HG03159 (cell line): ENCODE data around the gene TRIM31.

Source experiments
- ATAC-seq: cut with Tn5 transposase; IDR thresholded peaks from one replicate; pipeline ENCODE4 v1.9.1; 2021; ENCODE audit warnings: mild to moderate bottlenecking, moderate library complexity; ENCODE audit not compliant: unreplicated experiment

Gene TRIM31

GRCh38 chr6:30087876-30088275, 25.0 kb downstream of the TRIM31 start:
- ATAC-seq = no peak

GRCh38 chr6:30077218-30077617, 35.7 kb downstream of the TRIM31 start:
- no peak for ATAC-seq

DNA sequence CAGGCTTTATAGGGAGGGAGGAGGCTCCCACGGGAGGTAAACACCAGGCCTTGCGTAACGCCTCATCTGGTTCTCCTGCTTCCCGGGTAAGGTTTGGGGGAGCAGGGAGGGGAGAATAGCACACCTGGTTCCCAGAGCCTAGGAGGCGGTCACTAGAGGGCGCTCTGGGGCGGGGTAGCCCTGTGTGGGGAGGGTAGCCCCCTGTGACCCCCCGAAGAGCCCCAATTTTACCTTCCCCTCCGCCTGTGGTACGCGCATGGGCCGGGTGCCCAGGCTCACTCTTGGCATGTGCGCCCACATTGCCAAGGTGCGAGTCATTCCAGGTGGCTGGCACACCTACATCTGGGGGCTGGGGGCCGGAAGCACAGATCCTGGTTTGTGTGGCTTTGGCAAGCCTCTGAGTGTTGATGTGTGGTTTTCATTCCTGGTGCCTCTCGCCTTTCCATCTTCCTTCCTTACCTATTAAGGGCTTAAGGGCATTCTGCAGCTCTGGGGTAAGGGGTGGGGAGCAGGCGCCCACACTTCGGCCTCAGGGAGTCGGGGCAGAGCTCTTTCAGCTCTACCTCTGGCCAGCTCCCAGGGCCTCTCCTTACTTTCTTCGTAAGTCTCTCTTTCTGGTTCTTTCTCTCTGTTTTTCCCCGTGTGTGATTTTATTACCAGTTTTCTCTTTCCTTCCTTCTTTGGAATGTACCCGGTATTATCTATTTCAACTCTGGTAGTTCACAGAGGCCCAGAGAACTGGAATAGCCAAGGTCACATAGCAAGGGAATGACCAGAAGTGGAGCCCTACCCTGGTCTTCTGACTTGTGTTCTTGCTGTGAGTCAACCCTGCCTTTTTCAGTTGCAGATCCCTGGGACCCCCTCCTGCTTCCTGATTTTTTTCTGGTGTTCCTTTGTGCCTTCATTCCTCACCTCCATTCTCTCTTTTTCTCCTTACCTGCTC, 36.8 kb downstream of the TRIM31 start:
- no peak for ATAC-seq

DNA sequence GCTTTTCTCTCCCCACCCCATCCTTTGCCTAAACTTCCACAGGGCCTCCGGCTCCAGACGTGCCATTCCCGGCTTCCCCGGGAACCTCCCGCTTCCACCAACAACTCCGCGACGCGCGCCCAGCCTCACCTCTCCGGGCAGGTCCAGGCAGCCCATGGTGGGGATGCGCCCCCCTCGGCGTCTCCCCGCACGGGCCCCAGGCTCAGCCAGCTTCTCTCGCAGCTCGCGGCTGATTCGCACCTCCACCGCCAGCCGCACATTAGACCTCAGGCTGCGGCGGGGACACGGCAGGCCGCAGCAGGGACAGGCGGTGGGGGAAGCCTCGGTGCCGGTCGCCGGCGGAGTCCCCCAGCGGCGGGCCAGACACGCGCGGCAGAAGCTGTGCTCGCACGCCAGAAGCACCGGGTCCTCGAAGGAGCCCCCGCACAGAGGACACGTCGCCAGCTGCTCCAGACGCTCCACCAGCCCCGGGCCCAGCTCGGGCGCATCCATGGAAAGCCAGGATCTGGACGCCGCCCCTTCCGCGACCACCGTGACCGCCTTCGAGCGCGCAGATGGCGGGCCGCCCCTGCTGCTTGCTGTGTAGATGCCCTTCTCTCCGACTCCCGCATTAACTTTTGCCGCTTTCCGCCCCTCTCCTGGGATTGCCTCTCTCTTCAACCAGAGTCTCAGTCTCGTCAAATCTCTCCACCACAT, 37.6 kb downstream of the TRIM31 start, which contains the start of gene RNF39:
TSS of gene RNF39 (minus strand) at position 676 of the 696 bp plus-strand sequence. CDS start at position 492, 184 bp downstream.
- ATAC-seq = no peak

DNA sequence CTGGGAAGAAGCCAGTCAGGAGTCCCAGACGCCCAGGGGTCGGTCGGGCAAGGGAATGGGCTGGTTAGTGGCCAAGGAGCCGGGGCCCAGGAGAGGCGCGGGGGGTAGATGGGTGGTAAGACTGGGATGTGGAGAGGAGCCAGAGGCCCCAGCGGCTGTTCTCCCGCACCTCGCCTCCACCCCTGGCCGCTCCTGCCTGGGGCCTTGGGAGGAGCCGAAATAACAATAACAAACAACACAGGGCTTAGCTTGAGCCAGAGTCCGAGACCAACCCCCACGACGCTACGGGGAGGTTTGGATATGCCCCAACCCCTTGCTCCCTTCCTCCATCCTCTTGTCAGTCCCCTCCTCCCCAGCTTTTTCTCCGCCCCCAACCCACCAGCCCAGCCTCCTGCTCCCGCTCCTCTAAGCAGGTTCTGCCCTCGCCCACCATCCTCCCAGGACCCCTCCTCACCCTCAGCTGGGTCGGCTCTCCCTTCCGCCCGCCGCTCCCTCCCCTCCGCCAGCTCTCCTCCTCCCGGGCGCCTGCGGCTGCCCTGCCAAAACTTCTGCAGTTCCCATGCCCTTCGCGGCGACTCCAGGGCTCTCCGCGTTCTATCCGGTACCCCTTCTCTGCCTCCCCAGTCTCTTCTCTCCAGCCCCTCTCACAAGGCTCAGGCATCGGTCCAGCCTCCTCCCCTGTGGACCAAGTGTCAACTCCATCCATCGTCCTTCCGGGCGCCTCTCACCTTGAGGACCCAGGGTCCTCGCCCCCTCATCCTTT, 38.4 kb downstream of the TRIM31 start:
- ATAC-seq = no peak

DNA sequence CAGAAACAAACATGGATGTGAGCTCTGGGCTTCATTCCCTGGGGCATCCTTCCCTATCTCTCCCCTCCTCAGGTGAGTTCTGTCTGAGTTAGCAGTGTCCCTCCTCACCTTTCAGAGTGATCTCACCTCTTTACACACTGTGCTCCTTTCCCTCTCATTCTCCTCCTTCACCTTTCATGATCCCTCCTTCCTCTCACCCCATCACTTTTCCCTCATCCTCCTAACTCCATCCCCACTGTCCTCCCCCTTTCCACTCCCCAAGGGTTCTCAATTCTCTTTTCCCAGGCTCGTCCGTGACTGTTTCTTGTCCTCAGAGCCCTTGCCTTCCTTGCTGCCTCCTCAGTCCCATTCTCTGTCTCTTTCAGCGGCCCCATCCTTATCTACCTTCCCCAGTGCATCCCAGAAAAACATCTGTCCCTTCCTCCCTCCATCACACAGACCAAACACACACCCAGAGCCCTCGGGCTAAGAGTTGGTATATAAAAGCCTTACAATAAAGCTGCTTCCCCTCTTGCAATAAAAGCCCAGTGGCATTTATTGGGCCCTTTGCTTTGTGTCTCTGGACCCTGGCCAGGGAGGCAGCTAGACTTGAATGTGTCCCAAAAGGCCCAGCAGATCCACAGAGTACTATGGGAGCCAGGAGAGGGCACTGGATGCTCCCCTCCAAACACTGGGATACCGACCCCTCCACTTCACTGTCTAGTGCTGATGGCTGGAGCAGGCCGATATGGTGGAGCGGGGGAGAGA, 39.2 kb downstream of the TRIM31 start:
- ATAC-seq = no peak

DNA sequence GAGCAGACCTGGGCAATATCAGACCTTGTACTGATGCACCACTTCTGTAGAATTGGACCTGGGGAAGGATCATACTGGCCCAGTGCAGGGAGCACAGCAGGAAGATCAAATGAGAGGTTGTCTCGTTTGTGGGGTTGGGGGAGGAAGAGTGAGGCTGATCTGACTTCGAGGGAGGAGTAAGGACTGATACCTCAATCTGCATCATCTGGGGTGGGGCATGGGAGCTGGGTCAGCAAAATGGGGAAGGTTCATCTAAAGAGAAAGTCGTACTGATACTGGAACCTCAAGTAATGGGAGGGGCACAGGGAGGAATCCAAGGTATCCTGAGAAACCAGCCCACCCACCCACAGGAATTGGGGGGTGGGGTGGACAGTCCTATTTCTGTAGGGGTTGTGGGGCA, 41.0 kb downstream of the TRIM31 start:
- no peak for ATAC-seq

DNA sequence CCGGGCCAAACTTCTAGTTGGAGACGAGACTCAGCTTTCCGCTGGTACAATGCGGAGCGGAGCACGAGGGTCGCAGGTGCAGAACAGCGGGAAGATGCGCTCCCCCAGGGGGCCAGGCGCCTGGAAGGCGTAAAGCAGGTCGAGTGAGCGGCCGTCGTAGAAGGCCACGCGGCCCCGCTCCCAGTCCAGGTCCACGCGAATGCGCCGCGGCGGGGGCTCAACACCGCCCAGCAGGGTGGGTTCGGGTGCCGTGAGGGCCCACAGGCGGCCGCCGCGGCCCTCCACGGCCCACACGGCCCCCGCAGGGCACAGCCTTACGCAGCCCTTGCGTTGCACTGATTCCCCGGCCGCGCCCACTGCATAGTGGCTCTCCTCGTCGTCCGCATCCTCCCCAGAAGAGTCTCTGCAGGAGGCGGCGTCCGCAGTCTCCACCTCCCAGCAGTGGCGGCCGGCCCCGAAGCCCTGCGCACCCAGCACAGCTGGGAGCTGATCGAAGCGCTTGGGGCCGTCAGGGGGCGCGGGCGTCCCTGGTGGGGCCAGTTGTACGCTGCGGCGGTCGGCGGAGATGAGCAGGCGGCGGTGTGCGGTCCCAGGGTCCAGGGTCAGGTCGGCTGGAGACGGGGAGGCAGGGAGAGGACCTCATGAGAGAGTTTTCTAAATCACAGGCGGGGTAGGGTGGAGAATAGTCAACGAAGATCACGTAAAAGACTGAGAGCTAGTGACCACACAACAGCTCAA, 41.6 kb downstream of the TRIM31 start:
- ATAC-seq = no peak

GRCh38 chr6:30067460-30068139, 45.3 kb downstream of the TRIM31 start:
- no peak for ATAC-seq

DNA sequence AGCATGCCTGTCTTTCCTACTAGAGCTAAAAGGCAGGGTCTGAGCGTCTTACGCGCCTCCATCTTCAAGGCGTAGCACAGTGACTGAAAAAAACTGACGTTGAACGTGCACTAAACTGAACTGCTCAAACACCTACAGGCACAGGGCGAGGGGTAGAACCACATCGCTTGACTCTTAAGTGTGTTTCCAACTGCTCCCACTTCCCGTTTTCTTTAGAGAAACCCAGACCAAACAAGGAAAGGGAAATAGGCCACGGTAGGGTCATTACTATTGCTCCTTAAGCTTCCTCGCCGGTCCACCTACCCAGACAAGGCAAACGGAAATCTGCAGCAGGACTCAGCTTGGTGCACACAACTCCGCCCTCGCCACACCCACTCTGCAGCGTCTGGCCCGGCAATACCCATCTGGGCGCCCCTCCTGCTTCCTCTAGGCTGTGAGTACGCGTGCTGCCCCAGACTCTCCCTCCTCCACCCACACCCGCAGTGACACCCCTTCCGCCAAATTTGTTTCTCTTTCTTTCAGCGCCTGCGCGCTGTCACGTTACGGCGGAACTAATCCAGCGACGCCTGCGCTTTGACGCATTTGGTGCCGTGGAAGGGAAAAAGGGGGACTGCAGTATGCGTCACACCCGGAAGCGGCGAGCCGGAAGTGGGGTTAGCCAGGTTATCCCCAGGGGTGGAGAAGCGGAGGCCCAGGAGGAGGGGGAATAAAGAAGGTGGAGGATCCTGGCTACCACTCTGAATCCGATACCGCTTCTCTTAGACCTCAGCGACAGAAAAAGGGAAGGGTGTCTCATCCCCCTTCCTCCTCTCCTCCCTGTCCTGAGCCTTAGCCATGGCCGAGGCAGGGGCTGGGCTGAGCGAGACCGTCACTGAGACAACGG, 46.1 kb downstream of the TRIM31 start, which contains the start of gene PPP1R11:
TSS of gene PPP1R11 (plus strand) at position 622 of the 883 bp plus-strand sequence. CDS start at position 835, 213 bp downstream.
- peak; percentile 94 for ATAC-seq

GRCh38 chr6:30066082-30066481, 46.8 kb downstream of the TRIM31 start:
- ATAC-seq = no peak

GRCh38 chr6:30063315-30063714, 49.6 kb downstream of the TRIM31 start:
- no peak for ATAC-seq

DNA sequence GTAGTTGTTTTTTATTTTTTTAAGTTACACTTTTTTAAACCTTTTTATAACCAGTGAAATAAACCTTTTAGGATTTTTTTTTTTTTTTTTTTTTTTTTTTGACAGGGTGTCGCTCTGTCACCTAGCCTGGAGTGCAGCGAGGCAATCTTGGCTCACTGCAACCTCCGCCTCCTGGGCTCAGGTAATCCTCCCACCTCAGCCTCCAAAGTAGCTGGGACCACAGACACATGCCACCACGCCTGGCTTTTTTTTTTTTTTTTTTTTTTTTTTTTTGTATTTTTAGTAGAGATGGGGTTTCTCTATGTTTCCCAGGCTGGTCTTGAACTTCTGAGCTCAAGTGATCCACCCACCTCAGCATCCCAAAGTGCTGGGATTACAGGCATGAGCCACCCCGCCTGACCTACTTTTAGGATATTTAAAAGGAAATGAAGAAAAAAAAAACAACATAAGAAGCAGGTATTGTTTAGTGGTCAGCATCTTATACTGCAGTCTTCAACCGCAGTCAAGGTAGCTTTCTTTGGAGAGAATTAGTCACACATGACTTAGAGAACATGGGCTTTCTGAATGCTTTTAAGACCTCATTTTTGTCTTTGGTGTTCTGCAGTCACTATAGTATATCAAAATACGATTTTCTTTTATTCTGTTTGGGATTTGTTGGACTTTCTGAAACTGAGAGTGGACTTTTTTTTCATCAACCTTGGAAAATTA, 50.3 kb downstream of the TRIM31 start:
- ATAC-seq = no peak

- ATAC-seq = peak; percentile 24
Measured at GRCh38 chr6:30061858-30062458, 50.9 kb downstream of the TRIM31 start.

GRCh38 chr6:30061092-30061857, 51.6 kb downstream of the TRIM31 start, which contains the start of gene POLR1H:
POLR1H (plus strand) TSS chr6:30061265; CDS start chr6:30061525, 260 bp downstream.
- ATAC-seq = peak; percentile 83

GRCh38 chr6:30060606-30061091, 52.2 kb downstream of the TRIM31 start:
- peak; percentile 23 for ATAC-seq
